Measurements from ENCODE around the gene PTPRU. TPM values are rescaled to one million over a fixed set of nuclear protein-coding genes. Genes with fewer than 3 reads are reported as not detected.
"Not testable (repeated sequence)": the region's sequence is repeated elsewhere in the genome, so short reads cannot be mapped to it uniquely, and the experiment has no call there.

Gene PTPRU
- total RNA-seq, 1 experiment from 2014 or later = 3.0 TPM

GRCh38 chr1:29290414-29290985, 54.2 kb downstream of the PTPRU start:
- no peak for DNase-seq (ENCODE audit: low spot score)

GRCh38 chr1:29291756-29292155, 55.4 kb downstream of the PTPRU start:
- no peak for DNase-seq (ENCODE audit: low spot score)

GRCh38 chr1:29292344-29292743, 56.0 kb downstream of the PTPRU start:
- DNase-seq (ENCODE audit: low spot score) = no peak

GRCh38 chr1:29297450-29297849, 61.1 kb downstream of the PTPRU start:
- DNase-seq (ENCODE audit: low spot score) = no peak

- no peak for DNase-seq (ENCODE audit: low spot score)
Observed at GRCh38 chr1:29298246-29298645, 61.9 kb downstream of the PTPRU start.

- no peak for DNase-seq (ENCODE audit: low spot score)
Observed at GRCh38 chr1:29299446-29299845, 63.1 kb downstream of the PTPRU start.

- not testable (repeated sequence) for DNase-seq (ENCODE audit: low spot score)
Observed at GRCh38 chr1:29301732-29302131, 65.4 kb downstream of the PTPRU start.

- DNase-seq (ENCODE audit: low spot score) = no peak
Observed at GRCh38 chr1:29303201-29304024, 67.1 kb downstream of the PTPRU start.

- no peak for DNase-seq (ENCODE audit: low spot score)
Observed at GRCh38 chr1:29304025-29304684, 67.8 kb downstream of the PTPRU start.

GRCh38 chr1:29305943-29306342, 69.6 kb downstream of the PTPRU start:
- no peak for DNase-seq (ENCODE audit: low spot score)

GRCh38 chr1:29306471-29307140, 70.3 kb downstream of the PTPRU start:
- DNase-seq (ENCODE audit: low spot score) = no peak

- no peak for DNase-seq (ENCODE audit: low spot score)
Observed at GRCh38 chr1:29309075-29309474, 72.8 kb downstream of the PTPRU start.

GRCh38 chr1:29309621-29310020, 73.3 kb downstream of the PTPRU start:
- no peak for DNase-seq (ENCODE audit: low spot score)

GRCh38 chr1:29310616-29311180, 74.4 kb downstream of the PTPRU start:
- no peak for DNase-seq (ENCODE audit: low spot score)

- no peak for DNase-seq (ENCODE audit: low spot score)
Observed at GRCh38 chr1:29311352-29312030, 75.2 kb downstream of the PTPRU start.

- no peak for DNase-seq (ENCODE audit: low spot score)
Observed at GRCh38 chr1:29312469-29313461, 76.4 kb downstream of the PTPRU start.

GRCh38 chr1:29314685-29315084, 78.4 kb downstream of the PTPRU start:
- not testable (repeated sequence) for DNase-seq (ENCODE audit: low spot score)

GRCh38 chr1:29315262-29315661, 78.9 kb downstream of the PTPRU start:
- no peak for DNase-seq (ENCODE audit: low spot score)

GRCh38 chr1:29315876-29316275, 79.6 kb downstream of the PTPRU start:
- DNase-seq (ENCODE audit: low spot score) = no peak
